Measurements from ENCODE around the gene MYCBP2.
"Not testable (repeated sequence)": the region's sequence is repeated elsewhere in the genome, so short reads cannot be mapped to it uniquely, and the experiment has no call there.

Gene MYCBP2

GRCh38 chr13:77215543-77215942 lies 111.4 kb downstream of the MYCBP2 start:
- DNase-seq, result no peak

DNA sequence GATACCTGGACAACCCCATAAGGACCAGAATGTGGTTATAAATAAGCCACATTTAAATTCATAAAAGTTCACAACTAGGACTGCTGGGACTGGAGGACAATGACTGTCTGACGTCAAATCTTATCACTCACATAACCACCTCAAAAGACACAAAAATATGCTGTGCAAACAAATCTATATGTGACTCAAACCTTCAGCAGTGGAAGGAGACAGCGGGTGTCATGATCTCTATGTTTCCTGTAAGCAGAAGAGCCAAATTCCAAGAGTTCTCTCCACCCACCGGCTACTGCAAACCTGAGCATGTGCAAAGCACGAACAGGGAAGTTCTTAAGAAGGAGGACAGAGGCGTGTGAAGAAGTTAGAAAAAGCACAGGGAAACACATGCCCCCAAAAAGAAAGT lies 113.2 kb downstream of the MYCBP2 start:
- DNase-seq, result no peak

GRCh38 chr13:77207943-77208342 lies 119.0 kb downstream of the MYCBP2 start:
- DNase-seq, result no peak

DNA sequence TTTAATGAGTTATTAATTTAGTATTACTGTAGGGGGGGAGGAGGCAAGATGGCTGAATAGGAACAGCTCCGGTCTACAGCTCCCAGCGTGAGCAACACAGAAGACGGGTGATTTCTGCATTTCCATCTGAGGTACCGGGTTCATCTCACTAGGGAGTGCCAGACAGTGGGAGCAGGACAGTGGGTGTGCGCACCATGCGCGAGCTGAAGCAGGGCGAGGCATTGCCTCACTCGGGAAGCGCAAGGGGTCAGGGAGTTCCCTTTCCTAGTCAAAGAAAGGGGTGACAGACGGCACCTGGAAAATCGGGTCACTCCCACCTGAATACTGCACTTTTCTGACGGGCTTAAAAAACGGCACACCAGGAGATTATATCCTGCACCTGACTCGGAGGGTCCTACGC lies 127.9 kb downstream of the MYCBP2 start:
- not testable (repeated sequence) for DNase-seq

GRCh38 chr13:77196052-77196618 lies 130.8 kb downstream of the MYCBP2 start:
- no peak for DNase-seq

DNA sequence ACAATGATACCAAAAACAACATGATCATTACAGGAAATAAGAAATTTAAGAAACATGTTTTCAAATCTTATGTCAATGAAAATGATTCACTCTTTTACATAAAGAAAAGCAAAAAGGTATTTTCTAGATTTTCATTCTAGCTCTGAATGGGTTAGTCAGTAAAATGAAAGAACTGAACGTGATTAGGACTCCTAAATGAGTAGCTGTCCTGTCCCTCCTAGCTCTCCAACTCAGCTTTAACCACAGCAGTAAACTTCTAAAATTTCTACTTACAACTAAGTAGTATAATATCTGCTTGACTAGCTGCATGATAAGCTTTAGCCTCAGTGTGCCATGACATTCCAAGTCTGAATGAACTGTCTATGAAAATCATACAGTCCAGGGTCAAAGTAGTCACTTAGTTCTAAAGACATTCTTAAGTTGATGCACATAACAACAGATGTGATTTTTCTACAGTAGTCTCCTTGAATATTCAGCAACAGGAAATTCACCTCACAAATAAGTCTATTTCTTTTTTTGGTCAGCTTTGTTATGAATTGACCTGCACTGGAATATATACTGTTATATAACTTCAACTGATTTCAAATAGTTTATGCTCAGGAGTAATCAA lies 136.4 kb downstream of the MYCBP2 start:
- DNase-seq, result no peak

DNA sequence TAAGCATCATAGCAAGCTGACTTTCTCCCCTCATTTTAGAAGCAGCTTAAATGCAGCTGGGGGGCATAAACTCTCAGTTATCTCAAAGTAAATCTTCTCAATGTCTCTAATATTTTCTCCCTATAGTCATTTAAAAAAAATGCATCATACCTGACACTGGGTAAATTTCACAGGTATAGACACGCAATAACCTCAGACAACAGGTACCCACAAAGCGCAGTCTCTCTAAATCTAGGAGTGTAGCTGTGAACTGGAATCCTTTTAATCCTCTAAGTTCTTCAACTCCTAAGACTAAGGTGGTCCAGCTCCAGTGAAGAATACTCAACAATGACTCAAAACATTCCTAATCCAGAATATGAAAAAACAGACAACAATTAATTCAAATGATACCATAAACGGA lies 141.2 kb downstream of the MYCBP2 start:
- DNase-seq, result no peak

GRCh38 chr13:77184455-77184854 lies 142.4 kb downstream of the MYCBP2 start:
- DNase-seq, result no peak

- no peak for DNase-seq
These were observed 146.9 kb downstream of the MYCBP2 start for GRCh38 chr13:77180011-77180410.

- DNase-seq, result no peak
These were observed 149.2 kb downstream of the MYCBP2 start for GRCh38 chr13:77177646-77178045.

- no peak for DNase-seq
These were observed 150.5 kb downstream of the MYCBP2 start for GRCh38 chr13:77176350-77176749.

GRCh38 chr13:77172650-77173049 lies 154.2 kb downstream of the MYCBP2 start:
- no peak for DNase-seq

DNA sequence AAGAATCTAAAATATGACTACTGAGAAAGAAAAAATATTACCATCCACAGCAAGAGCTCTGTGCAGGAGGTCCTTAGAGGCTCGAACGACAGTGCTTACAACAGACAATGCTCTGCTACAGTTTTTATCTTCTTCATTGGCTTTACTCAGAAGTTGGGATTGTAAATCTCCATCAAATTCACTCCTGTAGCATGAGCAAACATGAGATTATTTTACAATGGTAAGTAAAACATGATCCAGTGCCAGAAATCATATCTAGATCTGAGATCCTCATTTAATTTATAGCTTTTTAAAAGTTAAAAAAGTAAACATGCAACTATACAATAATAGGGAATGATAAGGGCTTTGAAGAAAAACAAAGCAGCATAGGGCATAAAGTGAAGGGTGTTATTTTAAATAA lies 155.4 kb downstream of the MYCBP2 start:
- no peak for DNase-seq

DNA sequence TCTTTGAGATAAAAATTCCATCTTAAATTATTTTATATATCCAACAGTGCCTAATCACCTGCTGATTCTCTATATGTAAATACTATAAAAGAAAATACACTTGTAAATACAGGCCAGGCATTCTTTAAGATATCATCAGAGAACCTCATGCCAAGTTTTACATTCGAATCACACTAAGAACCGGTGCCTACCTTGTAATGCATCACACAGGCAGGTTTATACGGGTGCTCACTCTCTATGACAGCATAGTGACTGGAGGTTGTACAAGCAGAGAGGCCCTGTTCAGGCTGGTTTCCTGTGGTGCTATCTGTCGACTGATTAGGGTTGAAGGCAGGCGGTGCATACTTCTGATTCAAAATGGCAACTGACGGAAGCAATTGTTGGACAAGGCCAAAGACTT lies 158.7 kb downstream of the MYCBP2 start:
- DNase-seq, result no peak

- no peak for DNase-seq
These were observed 176.2 kb downstream of the MYCBP2 start for GRCh38 chr13:77150651-77151050.

DNA sequence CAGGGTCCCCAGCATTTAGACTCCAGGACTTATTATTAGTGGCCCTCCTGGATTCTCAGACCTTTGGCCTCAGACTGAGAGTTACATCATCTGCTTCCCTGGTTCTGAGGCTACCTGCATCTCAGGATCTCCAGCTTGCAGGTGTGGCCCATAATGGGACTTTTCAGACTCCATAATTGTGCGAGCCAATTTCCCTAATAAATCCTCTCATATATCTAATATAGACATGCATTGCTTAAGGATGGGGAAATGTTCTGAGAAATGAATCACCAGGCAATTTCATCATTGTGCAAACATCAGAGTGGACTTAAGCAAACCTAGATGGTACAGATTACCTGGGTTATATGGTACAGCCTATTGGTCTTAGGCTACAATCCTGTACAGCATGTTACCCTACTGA lies 183.5 kb downstream of the MYCBP2 start:
- no peak for DNase-seq

DNA sequence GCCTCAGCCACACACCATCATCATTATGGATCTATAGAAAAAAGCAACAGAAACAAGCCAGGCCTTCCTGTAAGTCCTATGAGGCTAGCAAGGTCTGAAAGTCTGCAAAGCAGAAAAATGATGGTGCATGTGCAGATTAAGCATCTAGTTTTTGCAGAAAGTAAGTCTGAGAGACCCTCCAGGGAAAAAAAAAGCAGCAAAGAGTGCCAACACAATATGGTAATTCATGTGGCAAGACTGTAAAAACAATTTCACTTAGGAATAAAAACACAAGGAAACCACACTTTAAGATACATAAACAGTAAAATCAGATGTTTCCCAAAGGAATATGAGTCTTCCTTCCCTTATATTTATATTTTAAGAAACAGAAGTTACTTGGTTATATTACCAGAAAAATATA lies 187.6 kb downstream of the MYCBP2 start:
- DNase-seq, result no peak

- no peak for DNase-seq
These were observed 188.1 kb downstream of the MYCBP2 start for GRCh38 chr13:77138813-77139212.

DNA sequence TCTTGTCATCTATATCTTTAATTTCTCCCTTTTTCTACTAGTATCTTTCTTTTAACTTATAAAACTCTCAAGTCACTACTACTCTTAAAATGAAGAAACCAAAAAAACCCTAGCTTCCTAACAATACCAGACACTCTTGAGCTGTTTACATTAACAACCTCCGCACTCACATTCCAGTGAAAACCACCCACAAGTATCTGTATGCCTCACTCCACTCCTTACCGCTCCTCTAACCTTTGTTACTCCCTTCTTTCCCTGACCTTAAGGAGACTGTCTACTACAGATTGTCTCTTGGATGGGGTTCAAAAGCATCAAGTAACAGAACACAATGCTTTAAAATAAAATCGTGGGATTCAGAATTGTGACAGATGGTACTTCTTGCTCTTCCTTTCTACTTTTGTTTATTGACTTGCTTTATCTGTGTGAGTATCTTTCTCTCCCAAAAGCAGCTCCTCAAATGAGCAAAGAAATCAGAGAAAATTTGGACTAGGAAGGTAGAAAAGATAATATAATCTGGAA lies 189.9 kb downstream of the MYCBP2 start:
- DNase-seq, result no peak

- DNase-seq, result no peak
These were observed 202.5 kb downstream of the MYCBP2 start for GRCh38 chr13:77124423-77124822.

GRCh38 chr13:77118134-77118533 lies 208.8 kb downstream of the MYCBP2 start:
- DNase-seq, result no peak

- DNase-seq, result no peak
These were observed 212.6 kb downstream of the MYCBP2 start for GRCh38 chr13:77114271-77114670.

DNA sequence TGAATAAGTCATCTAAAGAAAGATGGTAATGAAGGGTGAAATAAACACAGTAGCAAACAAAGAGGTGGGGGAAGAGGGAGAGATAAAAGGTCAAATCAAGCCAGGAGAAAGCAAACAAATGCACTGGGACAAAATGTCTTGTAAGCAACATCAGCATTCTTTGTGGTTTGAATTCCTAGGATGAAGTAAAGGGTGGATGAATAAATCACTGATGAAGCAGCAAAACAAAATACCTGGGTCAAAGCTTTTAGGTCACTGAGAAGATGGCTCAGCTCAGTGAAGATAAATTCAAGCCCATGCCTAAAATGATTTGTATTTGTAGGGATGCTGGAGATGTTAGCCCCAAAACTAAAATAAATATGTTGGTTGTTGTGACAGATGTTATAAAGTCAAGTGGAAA lies 213.4 kb downstream of the MYCBP2 start:
- DNase-seq, result no peak

- DNase-seq, result no peak
These were observed 221.8 kb downstream of the MYCBP2 start for GRCh38 chr13:77105051-77105450.
